GM12892 (cell line): ENCODE data around the gene CLUH.

Source experiments
- POLR2A ChIP-seq: IDR thresholded peaks from 2 replicates; pipeline ENCODE4 v1.6.1; 2011; ENCODE audit warnings: low read depth, low read length, control low read depth
- POLR2AphosphoS5 ChIP-seq: IDR thresholded peaks from 2 replicates; pipeline ENCODE4 v1.6.1; 2011; ENCODE audit warnings: low read depth, low read length, control low read depth
- TAF1 ChIP-seq: IDR thresholded peaks from 2 replicates; pipeline ENCODE4 v1.6.1; 2011; ENCODE audit warnings: low read depth, mild to moderate bottlenecking, control low read depth, low read length, borderline replicate concordance

DNA sequence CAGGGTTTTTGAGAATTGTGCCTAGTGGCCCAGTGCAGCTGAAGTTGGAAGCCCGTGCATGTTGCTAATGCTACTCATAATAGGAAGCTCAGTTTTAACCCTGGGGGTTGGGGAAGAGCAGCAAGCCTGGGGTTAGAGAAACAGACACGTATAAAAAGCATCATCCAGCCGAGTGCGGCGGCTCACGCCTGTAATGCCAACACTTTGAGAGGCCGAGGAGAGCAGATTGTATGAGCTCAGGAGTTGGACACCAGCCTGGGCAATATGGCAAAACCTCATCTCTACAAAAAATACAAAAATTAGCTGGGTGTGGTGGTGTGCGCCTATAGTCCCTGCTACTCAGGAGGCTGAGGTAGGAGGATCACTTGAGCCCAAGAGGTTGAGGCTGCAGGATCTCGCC is 2.3 kb upstream of the CLUH start:
- TF ChIP-seq POLR2A (no peak), POLR2AphosphoS5 (no peak), TAF1 (no peak)
